ENCODE results near the gene TEX54.
"Not testable (repeated sequence)": the region's sequence is repeated elsewhere in the genome, so short reads cannot be mapped to it uniquely, and the experiment has no call there.

TEX54 gene

DNA sequence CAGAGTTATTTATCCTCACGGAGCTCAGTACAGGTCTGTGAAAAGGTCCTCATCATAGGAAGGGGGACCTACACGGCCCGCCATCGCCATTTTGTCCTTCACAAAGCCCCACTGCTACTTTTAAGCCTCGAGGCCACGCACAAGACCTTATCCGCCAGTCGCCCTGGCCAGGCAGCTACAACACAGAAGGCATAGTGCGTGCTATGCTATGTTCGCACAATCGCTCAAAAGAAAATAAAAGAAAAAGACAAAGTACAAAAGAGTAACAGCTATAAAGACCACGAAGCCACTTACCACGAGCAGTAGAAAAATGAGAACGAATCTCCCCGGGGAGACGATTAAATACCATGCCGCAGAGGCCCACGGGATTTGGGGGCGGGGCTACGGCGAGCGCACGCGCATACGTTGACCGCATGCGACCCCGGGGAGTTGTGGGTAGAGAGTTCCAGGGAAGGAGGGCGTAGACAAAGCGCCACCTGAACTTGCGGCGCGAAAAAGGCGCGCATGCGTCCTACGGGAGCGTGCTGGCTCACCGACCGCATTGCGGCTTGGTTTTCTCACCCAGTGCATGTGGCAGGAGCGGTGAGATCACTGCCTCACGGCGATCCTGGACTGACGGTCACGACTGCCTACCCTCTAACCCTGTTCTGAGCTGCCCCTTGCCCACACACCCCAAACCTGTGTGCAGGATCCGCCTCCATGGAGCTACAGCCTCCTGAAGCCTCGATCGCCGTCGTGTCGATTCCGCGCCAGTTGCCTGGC, 23.1 kb upstream of the TEX54 start:
- peak; percentile 91 to 94 for DNase-seq (ENCODE audit: low read depth in 2 of 2)

DNA sequence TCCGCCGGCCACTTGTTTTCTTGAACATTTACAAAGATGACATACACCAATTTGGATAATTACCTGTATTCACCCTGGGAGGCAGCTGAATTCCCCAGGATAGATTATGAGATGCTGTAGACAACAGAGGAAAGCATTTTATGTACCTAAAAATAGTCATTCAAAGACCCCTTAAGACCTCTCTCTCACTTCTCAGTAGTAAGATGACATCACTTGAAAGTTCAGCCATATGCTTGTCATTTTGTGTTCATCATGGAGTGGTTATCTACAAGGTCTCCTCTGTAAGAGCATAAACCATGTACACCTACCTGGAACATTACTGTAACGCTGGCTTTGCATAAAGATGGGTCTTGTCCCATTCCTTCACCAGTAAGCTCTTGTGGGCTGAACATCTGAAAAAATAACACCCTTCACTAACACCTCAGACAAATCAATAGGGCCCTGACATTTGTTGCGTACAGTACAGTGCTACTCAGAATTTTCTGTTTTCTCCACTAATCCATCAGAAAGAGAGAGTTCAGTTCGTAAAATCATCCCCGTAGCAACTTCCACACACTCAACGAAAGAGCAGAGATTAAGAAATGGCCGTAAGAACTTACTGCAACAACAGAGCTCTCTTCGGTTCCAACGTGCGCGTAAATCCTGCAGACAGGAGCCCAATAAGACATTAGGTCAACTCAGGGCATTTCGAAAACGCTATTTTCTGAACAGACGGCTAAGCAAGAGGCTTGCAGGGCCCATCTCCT, 22.4 kb upstream of the TEX54 start:
- DNase-seq (ENCODE audit: low read depth in 2 of 2): no peak

DNA sequence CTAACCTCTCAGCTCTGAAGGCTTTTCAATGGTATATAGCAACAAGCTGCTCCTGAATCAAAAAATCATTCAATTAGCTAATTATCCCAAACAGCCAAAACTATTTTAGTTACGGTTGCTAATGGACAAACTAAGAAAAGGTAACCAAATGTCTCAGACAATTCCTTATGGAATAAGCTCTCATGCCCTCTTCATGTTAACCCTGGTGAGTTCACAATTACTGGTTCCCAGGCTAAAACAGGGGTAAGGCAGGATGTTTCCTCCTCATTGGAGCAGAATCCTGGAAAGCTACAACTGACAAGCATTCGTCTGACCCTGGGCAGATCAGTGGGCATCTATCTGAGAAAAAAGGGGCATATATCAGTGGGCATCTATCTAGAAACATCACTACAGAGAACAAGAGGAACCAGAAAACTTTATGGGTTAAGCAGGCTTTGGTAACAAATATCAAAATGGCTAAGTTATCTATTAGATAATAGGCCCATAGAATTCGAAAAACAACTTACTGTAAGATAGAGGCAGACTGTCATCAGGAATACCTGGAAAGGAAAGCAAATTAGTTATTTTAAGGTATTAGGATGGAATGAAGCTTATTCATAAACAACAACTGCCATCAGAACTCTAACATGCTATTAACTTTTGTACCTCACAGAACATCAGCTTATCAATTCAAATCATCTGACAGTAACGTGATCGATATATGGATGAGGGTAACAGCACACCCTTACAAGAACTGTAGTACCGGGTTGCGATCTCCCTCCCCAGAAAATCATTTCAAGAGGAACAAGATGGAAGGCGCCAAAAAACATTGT, 21.6 kb upstream of the TEX54 start:
- no peak for DNase-seq (ENCODE audit: low read depth in 2 of 2)

DNA sequence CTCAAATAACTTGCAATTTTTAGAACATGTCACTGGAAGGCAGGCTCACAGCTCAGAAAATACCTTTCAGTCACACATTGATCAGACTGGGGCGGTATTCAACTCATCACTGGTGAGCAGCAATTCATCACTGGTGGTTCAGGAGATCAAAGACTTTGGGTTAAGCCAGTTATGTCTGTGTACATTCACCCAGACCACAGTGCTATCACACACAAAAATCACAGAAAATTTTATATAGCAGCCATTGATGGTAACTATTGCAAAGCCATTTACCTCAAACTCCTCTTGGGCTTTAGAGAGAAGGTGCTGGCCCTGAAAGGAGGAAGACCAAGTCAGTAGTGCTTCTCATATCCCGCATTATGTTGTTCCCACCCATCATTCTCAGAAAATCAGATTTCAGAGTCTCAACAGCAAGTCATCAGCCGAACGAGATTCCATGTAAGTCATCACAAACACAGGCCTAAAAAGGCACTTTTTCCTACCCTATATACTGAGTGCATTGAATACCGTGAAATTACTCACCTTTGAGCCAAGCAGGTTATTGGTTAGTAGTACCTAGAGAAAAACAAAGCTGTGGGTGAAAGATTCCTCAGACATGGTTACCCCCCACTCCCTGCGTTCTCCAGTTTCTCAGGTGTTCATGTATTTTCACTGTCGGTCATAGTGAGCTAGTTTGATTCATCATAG, 20.8 kb upstream of the TEX54 start:
- DNase-seq (ENCODE audit: low read depth in 2 of 2): no peak

DNA sequence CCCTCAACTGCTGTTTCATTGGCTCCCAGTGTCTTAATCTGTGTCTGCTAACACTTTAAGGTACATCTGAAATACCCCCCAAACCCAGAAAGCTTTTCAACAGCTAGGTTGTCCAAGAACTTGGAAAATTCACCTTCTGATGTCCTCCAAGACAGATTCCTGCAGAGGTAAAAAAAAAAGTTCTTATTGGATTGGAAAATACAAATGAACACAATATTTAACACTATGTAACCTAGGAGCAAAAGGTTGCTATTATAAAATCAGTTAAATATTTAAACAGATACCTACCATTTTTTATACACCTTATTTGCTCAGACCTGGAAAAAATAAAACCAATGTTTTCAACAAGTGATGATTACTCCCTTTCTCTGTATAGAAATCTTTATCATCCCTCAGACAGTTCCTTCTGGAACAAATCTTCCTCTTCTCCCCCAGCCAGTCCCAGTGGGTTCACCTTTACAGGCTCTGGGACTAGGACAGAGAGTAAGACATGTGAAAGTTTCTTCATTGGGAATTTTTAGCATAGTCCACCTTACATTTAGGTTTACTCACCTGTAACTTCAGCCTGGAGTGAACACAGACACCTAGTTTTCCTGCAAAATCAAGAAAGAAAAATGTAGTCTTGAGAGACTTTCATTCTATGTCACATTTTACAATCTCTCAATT, 20.0 kb upstream of the TEX54 start:
- DNase-seq (ENCODE audit: low read depth in 2 of 2): no peak

DNA sequence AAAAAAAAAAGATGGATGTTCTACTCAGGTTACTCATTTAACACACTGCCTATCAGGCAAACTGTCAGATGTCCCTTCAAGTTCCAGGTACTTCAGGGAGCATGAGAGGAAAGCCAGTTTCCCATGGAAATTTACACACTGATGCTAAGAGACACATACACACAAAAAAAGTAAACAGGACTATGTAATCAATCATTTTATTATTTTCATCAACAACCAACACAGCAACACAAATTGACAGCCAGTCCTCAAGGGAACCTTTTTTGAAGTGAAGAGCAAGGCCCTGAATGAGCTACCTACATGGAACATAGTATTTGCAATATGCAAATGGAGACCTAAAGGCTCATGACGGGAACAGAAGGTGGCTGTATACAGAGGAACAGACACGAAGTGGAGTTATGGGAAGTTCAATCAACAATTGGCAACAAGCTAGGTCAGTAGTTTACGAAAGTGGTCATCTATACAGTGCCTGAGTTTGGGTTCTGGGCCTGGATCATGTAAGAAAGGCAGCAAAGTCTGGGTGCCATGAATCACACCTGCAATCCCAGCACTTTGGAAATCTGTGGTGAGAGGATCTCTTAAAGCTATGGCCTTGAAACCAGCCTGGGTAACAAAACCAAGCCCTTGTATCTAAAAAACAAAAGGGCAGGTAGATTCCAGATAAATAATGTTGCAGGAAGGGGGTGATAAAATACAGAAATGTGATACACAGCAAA, 19.3 kb upstream of the TEX54 start:
- no peak for DNase-seq (ENCODE audit: low read depth in 2 of 2)

DNA sequence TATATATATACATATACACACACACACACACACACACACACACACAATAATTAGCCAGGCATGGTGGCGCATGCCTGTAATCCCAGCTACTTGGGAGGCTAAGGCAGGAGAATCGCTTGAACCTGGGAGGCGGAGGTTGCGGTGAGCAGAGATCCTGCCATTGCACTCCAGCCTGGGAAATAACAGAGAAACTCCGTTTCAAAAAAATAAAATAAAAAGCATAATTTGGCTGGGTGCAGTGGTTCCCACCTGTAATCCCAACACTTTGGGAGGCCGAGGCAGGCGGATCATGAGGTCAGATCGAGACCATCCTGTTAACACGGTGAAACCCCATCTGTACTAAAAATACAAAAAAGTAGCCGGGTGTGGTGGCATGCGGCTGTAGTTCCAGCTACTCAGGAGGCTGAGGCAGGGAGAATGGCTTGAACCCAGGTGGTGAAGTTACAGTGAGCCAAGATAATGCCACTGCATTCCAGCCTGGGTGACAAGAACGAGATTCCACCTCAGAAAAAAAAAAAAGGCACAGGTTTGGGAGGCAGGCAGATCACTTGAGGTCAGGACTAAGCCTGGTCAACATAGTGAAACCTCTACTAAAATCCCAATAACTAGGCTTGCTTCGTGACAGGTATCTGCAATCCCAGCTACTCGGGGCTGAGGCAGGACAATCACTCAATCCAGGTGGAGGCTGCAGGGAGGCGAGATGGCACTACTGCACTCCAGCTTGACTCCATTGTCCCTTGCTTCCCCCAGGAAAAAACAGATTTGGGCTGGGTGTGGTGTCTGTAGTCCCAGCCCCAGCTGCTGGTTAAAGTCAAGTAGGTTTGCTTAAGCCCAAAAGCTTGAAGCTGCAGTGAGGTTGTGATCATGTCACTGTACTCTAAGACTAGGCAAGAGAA, 18.5 kb upstream of the TEX54 start:
- no peak for DNase-seq (ENCODE audit: low read depth in 2 of 2)

DNA sequence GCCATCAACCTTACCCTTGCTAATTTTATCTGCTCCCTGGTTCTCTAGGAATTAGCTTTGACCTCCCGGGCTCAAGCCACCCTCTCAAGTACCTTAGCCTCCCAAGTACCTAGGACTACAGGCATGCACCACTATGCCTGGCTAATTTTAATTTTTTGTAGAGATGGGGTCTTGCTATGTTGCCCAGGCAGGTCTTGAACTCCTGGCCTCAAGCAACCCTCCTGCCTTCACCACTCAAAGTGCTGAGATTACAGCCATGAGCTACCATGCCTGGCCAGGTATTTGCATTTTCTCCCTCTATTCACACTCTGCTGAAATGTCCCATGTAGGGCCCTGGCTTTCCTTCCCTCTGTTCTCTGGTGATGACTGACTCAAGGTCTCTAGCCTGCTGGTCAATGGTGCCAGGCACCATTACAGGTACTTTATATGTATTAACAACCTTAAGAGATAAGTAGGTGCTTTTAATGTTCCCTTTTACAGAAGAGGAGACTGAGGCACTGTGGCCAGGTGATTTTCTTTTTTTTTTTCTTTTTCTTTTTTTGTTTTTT, 15.2 kb upstream of the TEX54 start:
- no peak for DNase-seq (ENCODE audit: low read depth in 2 of 2)

DNA sequence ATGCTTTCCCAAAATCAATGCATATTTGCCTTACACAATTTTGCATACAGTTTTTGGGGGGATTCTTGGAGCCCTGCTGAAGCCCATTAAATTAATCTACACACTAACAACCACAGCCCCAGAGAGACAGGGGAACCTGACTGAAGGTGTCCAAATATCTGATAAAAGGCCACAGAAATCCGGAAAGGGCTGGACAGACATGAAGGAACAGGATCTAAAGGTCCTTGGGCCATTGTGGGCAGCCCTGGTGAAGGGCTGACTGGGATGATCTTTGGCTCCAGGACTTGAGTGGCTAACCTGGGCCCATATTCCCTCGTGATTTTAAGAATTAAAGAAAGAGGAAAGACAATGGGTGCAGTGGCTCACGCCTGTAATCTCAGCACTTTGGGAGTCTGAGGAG, 13.5 kb upstream of the TEX54 start:
- no peak for DNase-seq (ENCODE audit: low read depth in 2 of 2)

DNA sequence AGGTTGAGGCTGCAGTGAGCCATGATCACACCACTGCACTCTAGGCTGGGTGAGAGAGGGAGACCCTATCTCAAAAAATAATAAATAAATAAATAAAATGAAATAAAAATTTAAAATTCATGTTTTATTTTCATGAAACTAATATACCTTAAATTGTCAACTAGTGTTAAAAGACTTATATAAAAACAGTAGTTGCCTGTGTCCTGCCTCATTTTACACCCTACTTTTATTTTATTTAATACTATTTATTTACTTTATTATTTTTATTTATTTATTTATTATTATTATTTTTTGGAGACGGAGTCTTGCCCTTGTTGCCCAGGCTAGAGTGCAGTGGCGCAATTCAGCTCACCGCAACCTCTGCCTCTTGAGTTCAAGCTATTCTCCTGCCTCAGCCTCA, 11.5 kb upstream of the TEX54 start:
- DNase-seq (ENCODE audit: low read depth in 2 of 2): no peak

DNA sequence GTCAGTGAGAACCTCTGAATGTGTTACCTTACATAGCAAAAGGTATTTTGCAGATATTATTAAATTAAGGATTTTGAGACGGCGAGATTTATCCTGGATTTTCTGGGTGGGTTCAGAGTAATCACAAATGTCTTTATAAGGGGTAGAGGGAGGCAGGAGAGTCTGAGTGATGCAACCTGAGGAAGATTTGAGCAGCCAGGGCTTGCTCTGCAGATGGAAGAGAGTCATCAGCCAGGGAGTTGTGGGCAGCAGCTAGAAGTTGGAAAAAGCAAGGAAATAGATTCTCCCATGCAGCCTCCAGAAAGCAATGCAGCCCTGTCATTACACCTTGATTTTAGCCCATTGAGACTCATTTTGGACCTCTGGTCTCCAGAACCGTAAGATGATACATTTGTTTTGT, 10.8 kb upstream of the TEX54 start:
- DNase-seq (ENCODE audit: low read depth in 2 of 2): no peak

DNA sequence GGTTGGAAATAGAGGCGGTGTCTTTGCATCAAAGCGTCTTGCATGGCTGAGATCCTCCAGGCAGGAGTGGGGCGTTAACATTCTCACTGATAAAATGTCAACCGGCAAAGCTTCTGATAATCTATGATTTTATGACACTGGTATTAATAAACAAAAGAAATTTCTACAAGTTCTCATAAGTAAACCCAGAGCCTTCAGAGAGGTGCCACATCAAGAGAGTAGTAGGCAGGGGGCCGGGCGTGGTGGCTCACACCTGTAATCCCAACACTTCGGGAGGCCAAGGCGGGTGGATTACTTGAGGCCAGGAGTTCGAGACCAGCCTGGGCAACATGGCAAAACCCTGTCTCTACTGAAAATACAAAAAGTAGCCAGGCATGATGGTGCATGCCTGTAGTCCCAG, 10.2 kb upstream of the TEX54 start:
- DNase-seq (ENCODE audit: low read depth in 2 of 2): not testable (repeated sequence)

DNA sequence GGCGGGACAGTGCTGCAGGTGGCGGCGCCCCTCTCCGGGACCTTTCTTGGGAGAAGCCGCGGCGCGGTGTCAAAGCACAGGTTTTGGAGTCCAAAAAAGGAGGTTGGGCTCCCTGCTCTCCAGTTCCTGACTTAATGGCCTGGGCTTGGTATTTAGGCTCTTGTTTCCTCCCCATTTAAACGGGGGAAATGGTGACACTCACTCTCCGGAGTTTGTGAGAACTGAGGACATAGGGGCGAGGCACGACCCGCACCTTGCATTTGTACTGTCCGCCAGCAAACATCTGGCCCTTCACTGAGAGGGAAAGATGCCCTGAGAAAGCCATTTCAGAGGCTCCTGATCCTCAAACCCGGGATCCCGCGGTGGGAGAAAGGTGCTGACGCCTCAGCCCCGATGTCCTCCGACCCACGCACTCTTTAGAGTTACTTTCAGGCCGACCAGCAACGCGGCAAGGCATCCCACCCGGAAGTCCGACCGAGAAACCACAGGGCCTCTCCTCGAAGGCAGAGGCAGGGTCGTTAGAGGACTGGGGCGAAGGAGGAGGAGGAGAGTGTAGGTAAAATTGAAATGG, 9.6 kb upstream of the TEX54 start:
- no peak for DNase-seq (ENCODE audit: low read depth in 2 of 2)

DNA sequence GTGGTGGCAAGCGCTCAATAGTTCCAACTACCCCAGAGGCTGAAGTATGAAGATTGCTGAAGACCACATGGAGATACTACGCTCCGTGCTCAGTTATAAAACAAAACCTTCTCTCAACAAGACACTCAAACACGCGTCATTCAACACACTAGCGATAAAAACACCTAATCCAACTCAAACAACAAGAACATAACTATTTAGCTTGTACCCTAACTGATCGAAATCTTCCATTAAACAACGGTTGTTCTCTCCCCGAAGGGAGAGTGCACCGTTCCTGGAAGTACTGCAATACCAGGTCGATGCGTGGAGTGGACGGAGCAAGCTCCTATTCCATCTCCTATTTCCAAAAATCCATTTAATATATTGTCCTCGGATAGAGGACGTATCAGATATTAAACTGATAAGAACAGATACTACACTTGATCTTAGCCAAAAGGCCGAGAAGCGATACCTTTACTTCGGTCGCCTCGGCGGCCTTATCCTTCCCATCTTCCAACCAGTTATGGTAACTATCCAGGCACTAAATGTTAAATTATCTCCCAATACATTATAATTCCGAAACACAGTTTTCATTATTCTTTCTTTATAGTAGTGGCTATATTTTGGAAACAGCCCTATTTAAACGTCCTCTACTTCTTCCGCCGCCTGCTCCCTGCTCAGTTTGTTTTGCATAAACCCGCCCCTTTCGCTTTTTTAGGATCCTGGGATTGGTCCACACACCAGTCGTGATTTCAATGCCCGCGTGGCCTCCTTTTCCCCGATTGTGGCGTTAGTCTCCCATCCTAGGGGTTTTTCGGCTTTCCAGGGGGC, 8.9 kb upstream of the TEX54 start:
- DNase-seq (ENCODE audit: low read depth in 2 of 2): peak; percentile 100

DNA sequence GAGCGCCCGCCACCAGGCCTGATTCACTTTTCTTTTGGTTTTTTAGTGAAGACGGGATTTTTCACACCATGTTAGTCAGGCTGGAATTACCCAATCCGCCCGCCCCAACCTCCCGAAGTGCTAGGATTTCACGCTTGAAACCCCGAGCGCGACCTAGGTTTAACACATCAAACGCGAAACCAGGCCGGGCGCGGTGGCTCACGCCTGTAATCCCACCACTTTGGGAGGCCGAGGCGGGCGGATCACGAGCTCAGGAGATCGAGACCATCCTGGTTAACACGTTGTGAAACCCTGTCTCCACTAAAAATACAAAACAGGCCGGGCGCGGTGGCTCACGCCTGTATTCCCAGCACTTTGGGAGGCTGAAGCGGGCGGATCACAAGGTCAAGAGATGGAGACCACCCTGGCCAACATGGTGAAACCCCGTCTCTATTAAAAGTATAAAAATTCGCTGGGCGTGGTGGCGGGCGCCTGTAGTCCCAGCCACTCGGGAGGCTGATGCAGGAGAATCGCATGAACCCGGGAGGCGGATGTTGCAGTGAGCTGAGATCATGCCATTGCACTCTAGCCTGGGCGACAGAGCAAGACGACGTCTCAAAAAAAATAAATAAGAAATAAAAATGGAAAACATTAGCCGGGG, 8.2 kb upstream of the TEX54 start:
- peak; percentile 60 to 63 for DNase-seq (ENCODE audit: low read depth in 2 of 2)

DNA sequence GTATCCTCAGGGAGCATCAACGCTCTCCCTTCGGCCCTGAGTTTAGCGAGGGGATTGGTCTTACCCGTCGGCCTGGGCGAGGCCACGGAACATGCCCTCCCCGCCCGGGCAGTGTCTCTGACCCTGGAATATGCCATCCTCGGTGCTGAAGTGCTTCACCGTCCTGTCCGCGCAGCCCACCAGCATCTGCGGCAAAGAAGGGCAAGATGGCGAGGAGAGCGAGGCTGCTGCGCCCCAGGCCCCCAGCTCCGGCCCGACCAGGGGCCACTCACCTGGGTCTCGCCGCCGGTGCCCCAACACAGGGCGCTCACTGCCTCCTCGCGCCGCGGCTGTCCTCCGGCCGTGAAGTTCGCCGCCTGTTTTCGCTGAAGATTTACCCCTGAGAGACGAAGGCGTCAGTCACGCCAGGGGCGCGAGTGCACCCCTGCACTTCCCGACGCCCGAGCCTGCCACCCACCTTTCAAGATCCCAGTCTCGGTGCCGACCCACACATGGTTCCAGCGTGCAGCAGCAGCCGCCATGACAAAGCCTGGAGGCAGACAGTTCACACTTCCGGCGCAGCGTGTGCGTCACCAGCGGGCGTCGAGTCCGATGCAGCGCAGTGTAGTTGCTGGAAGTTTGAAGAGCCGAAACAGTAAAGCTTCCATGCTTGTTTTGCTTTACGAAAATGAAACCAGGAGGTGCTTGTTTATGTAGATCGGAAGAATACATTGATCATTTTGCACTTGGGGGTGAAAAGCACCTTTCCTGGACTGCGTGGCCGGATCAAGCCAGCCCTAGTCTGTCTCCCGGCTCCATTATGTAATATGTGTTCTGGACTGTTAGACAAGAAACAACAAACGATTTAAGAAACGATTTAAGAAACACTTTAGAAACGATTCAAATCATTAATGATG, 6.7 kb upstream of the TEX54 start, which contains the start of gene WDR74:
WDR74 (minus strand) TSS at position 541 of the 896 bp plus-strand sequence; CDS start at position 521, 20 bp downstream.
- peak; percentile 67 to 73 for DNase-seq (ENCODE audit: low read depth in 2 of 2)
